Coronary artery (tissue), 2 donors: ENCODE measurements around the gene MTA3.

ENCODE experiments used
- DNase-seq: peaks from one replicate; pipeline ENCODE4 v3.0.0-alpha.2; 2017; ENCODE audit warnings: low spot score
- H3K27ac ChIP-seq, 2 donors: fragments of 200-600 bp; sonication (generic); one replicate each; pipeline ENCODE4 v1.5.1; 2016 to 2019
- H3K4me3 ChIP-seq: fragments of 200-600 bp; sonication (generic); 2 replicates; pipeline ENCODE4 v1.5.1; 2016; ENCODE audit warnings: mild to moderate bottlenecking, moderate library complexity
- CTCF ChIP-seq: fragments of 200-600 bp; sonication (generic); IDR thresholded peaks from one replicate; pipeline ENCODE4 v1.5.1; 2019; ENCODE audit warnings: antibody characterized with exemption

Gene MTA3

GRCh38 chr2:42693688-42694479 is 125.5 kb downstream of the MTA3 start:
- TF ChIP-seq CTCF: no peak
- Histone ChIP-seq H3K4me3 (no peak overlapping the region), H3K27ac (no peak overlapping the region)
- no peak for DNase-seq

GRCh38 chr2:42696987-42697386 is 128.6 kb downstream of the MTA3 start:
- H3K4me3 ChIP-seq: no peak overlapping the region
- DNase-seq: no peak

GRCh38 chr2:42698940-42699339 is 130.5 kb downstream of the MTA3 start:
- no peak overlapping the region for H3K4me3 ChIP-seq
- TF ChIP-seq CTCF: no peak
- H3K27ac ChIP-seq: no peak overlapping the region
- no peak for DNase-seq

More at GRCh38 chr2:42696987-42697386, 128.6 kb downstream of the MTA3 start:
- no peak overlapping the region for H3K27ac ChIP-seq
- TF ChIP-seq CTCF: no peak

- Histone ChIP-seq H3K4me3 (no peak overlapping the region), H3K27ac (no peak overlapping the region)
- no peak for DNase-seq
- no peak for TF ChIP-seq CTCF
Measured at GRCh38 chr2:42706836-42707235, 138.4 kb downstream of the MTA3 start.

GRCh38 chr2:42708179-42708578 is 139.7 kb downstream of the MTA3 start:
- Histone ChIP-seq H3K4me3 (no peak overlapping the region), H3K27ac (no peak overlapping the region)
- no peak for DNase-seq
- TF ChIP-seq CTCF: no peak

- no peak for TF ChIP-seq CTCF
- no peak overlapping the region for H3K27ac ChIP-seq
- DNase-seq: no peak
- H3K4me3 ChIP-seq: no peak overlapping the region
Measured at GRCh38 chr2:42711896-42712295, 143.5 kb downstream of the MTA3 start.

GRCh38 chr2:42712934-42713333 is 144.5 kb downstream of the MTA3 start:
- no peak overlapping the region for H3K27ac ChIP-seq
- no peak for TF ChIP-seq CTCF
- DNase-seq: no peak
- no peak overlapping the region for H3K4me3 ChIP-seq
